Left lung (tissue), 10 donors: Measurements from ENCODE around the gene IRX3. TPM values are rescaled to one million over a fixed set of nuclear protein-coding genes. Genes with fewer than 3 reads are reported as not detected.

ENCODE experiments used
- ATAC-seq: fragments of 200-7000 bp; cut with Tn5 transposase; one replicate; pipeline ENCODE4 v1.9.1; 2020; ENCODE audit warnings: moderate library complexity
- DNase-seq, 4 donors: peaks; one replicate each; pipeline ENCODE4 v3.0.0-alpha.2; 2013 to 2020
- H3K27ac ChIP-seq, 2 donors: fragments of 200-600 bp; sonication (generic) in 1 of 2; one replicate each; pipeline versions ENCODE4 v1.5.0 to v1.8.0; 2020 to 2021
- H3K27me3 ChIP-seq, 2 donors: fragments of 200-600 bp; sonication (generic) in 1 of 2; one replicate each; pipeline versions ENCODE4 v1.5.0 to v1.8.0; 2020 to 2021
- H3K36me3 ChIP-seq, 2 donors: fragments of 200-600 bp; sonication (generic) in 1 of 2; one replicate each; pipeline versions ENCODE4 v1.5.0 to v1.8.0; 2020 to 2021
- H3K4me1 ChIP-seq, 2 donors: fragments of 200-600 bp; one replicate each; pipeline ENCODE4 v1.8.0; 2021
- H3K4me3 ChIP-seq, 2 donors: fragments of 200-600 bp; sonication (generic) in 1 of 2; one replicate each; pipeline versions ENCODE4 v1.5.0 to v1.8.0; 2020 to 2021; ENCODE audit warnings: mild to moderate bottlenecking in 1 of 2
- H3K9me3 ChIP-seq, 2 donors: fragments of 200-600 bp; sonication (generic) in 1 of 2; one replicate each; pipeline versions ENCODE4 v1.5.0 to v1.8.0; 2020 to 2021
- intact Hi-C, 2 donors: fragments of 100-400 bp; cut with DNase I; formaldehyde crosslinking; loops; one replicate each; pipeline versions ENCODE4 v1.11.2 to v1.14.2; 2022
- polyA plus RNA-seq, 6 donors: library from polyadenylated mRNA; unstranded; fragments of 120-200 nt; gene quantifications; one replicate each; pipeline ENCODE4 v1.2.1, GENCODE V29; 2013; ENCODE audit not compliant: insufficient read length in 6 of 6
- total RNA-seq, 2 donors: library from RNA; stranded (reverse); fragmentation: NEBNext Ultra II Directional; extraction: Animal tissue kit (Norgen Biotek cat#: 25700); gene quantifications; one replicate each; pipeline ENCODE4 v1.2.1, GENCODE V29; 2021
- TF ChIP-seq, protein P1 (sequence below), 2 donors: fragments of 200-600 bp; sonication (generic) in 1 of 2; IDR thresholded peaks; one replicate each; pipeline versions ENCODE4 v1.5.0 to v1.8.0; 2021; ENCODE audit warnings: antibody characterized with exemption in 2 of 2
- donor health status: DM: no; HTN: yes; CAD: no.
- donor health status: DM: no; HTN: no; CAD: no.

IRX3 gene
- total and polyA plus RNA-seq, 8 donors: 40.7 to 76.2 (median 62.2) TPM

DNA sequence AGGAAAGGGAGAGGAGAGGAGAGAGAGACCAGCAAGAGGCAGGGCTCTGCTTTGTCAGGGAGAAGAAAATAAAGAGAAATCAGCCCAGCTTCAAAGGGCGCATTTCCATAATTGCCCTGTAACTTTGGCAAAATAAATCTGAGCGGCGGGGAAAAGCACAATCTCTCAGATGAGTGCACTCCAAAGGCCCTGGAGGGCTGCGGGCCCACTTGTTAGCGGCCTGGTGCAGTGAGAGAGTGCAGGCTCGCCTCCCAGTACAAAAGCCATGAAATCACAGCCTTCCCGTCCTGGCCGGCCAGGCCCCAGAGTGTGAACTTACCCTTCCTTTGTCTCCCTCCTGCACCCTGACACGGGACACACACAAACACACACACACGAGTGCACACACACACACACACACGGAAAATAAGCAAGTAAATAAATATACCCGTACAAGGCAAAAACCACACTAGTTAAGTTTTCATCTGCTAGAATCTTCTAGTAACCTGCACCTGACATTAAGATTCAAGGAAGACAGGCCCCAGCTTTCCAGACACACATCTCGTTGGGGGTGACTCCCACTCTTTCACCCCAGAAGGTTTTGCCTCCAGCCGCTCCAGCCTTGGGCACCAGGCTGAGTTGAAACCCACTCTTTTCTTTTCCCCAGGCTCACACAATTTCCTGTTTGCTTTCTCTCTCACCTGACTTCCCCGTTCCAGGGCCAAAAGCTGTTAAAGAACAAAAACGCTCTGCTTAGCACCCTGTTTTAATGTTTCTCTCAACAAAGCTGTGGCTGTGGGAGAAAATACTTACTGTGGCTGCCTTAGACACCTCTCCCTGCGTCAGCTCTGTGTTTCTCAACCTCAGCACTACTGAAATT lies 8.5 kb downstream of the IRX3 start:
- no peaks in the 10 kb centered on the region for H3K36me3 ChIP-seq
- H3K4me1 ChIP-seq: peaks cover 0 to 14% of the 10 kb centered on the region in 2 donors
- peaks cover 9 to 46% of the 10 kb centered on the region in 2 donors for H3K27me3 ChIP-seq
- peak overlapping the region; percentile 41 to 81 for H3K27ac ChIP-seq
- ATAC-seq (peak; percentile 68), DNase-seq (peak in 3 of 4 donors; percentile 14 to 72 (median 64))
- H3K4me3 ChIP-seq: no peak overlapping the region
- no peaks in the 10 kb centered on the region for H3K9me3 ChIP-seq
- intact Hi-C loops: no loop called here
- TF ChIP-seq, protein P1, sequence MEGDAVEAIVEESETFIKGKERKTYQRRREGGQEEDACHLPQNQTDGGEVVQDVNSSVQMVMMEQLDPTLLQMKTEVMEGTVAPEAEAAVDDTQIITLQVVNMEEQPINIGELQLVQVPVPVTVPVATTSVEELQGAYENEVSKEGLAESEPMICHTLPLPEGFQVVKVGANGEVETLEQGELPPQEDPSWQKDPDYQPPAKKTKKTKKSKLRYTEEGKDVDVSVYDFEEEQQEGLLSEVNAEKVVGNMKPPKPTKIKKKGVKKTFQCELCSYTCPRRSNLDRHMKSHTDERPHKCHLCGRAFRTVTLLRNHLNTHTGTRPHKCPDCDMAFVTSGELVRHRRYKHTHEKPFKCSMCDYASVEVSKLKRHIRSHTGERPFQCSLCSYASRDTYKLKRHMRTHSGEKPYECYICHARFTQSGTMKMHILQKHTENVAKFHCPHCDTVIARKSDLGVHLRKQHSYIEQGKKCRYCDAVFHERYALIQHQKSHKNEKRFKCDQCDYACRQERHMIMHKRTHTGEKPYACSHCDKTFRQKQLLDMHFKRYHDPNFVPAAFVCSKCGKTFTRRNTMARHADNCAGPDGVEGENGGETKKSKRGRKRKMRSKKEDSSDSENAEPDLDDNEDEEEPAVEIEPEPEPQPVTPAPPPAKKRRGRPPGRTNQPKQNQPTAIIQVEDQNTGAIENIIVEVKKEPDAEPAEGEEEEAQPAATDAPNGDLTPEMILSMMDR (IDR thresholded peaks at IDR 0.05): no peak

DNA sequence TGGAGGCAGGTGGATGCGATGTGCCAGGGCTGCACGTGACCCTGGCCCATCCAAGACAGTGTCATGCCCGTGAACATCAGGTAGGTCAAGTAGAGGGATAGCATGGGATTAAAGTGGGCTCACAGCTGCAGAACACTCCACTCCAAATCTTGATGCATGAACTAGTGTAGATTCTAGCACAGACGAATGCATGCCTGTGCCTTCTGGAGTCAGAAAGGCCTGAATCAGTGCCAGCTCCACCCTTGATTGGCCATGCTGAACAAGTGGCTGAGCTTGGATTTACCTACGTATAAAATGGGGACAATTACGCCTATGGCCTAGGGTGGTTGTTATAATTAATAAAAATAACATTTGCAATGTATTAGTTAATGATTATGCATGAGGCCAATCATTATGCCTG lies 10.6 kb downstream of the IRX3 start:
- H3K27me3 ChIP-seq: peaks cover 0 to 24% of the 10 kb centered on the region in 2 donors
- H3K4me1 ChIP-seq: no peaks in the 10 kb centered on the region
- no peak overlapping the region for H3K4me3 ChIP-seq
- H3K9me3 ChIP-seq: no peaks in the 10 kb centered on the region
- DNase-seq (no peak), ATAC-seq (no peak)
- intact Hi-C loops: no loop called here
- H3K27ac ChIP-seq: no peak overlapping the region
- H3K36me3 ChIP-seq: no peaks in the 10 kb centered on the region
- TF ChIP-seq, protein P1 (IDR thresholded peaks at IDR 0.05): no peak

DNA sequence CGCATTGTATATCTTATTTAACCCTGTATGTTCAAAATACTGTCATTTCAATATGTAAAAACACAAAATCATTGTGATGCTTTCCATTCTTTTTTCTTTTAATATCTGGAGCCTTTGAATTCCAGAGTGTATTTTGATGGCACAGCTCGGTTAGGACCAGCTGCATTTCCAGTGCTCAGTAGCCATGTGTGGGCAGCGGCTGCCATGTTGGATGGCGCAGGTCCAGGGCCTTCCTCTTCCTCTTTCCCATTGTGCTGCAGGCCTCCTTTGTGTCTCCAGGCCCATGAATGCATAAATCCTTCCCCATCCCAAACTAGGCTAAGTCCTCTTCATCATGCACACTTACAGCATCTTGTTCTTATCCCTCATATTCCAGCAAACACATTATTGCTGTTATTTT lies 13.0 kb downstream of the IRX3 start:
- Histone ChIP-seq H3K4me1 (no peaks in the 10 kb centered on the region), H3K4me3 (no peak overlapping the region)

DNA sequence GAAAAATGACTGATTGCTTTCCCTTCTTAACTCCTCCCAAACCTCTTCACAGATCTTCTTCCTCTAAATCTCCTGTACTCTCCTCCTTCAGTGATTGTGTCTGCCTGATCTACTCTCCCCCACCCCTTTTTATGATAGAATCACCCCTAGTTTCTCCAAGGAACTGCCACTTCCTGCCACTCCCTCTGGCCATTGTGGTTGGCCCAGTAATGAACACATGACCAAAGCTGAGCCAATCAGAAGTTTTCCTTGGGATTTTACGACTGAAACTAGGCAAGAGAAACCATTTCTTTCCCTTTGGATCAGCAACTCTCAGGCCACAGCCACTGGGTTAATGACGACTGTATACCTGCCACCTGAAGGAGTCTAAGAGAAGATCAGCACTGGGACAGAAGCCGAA lies 15.9 kb downstream of the IRX3 start:
- Histone ChIP-seq H3K36me3 (no peaks in the 10 kb centered on the region), H3K9me3 (no peaks in the 10 kb centered on the region), H3K27me3 (no peaks in the 10 kb centered on the region), H3K27ac (no peak overlapping the region), H3K4me1 (peaks cover 0 to 6% of the 10 kb centered on the region in 2 donors), H3K4me3 (no peak overlapping the region)
- ATAC-seq (no peak), DNase-seq (no peak)
- intact Hi-C loops: no loop called here
- TF ChIP-seq, protein P1 (IDR thresholded peaks at IDR 0.05): no peak

More for the DNA sequence above, 13.0 kb downstream of the IRX3 start:
- intact Hi-C loops: no loop called here
- no peak for DNase-seq
- Histone ChIP-seq H3K27ac (no peak overlapping the region), H3K36me3 (no peaks in the 10 kb centered on the region), H3K9me3 (no peaks in the 10 kb centered on the region), H3K27me3 (peaks cover 0 to under 1% of the 10 kb centered on the region in 2 donors)
- no peak for ATAC-seq
- TF ChIP-seq, protein P1 (IDR thresholded peaks at IDR 0.05): no peak

DNA sequence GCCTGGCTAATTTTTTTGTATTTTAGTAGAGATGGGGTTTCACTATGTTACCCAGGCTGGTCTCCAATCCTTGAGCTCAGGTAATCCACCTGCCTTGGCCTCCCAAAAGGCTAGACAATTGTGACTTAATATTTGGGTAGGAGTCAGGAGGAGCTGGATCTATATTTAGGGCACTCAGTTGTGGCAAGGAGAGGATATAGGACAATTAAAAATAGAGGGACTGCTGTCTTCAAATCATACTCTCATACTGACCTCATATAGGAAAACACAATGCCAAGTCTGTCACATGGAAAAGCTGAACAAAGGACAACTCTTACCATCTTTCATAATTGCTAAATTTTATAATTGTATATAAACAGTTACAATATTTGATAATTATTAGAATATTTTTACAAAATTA lies 17.1 kb downstream of the IRX3 start:
- Histone ChIP-seq H3K36me3 (no peaks in the 10 kb centered on the region), H3K4me1 (peaks cover 0 to 6% of the 10 kb centered on the region in 2 donors), H3K27me3 (no peaks in the 10 kb centered on the region), H3K9me3 (no peaks in the 10 kb centered on the region), H3K27ac (no peak overlapping the region), H3K4me3 (no peak overlapping the region)
- ATAC-seq: no peak
- TF ChIP-seq, protein P1 (IDR thresholded peaks at IDR 0.05): no peak
- intact Hi-C loops: no loop called here
- DNase-seq: no peak
